Ishikawa (cell line): ENCODE data around the gene PXN.

Experiments used
- CEBPB ChIP-seq: IDR thresholded peaks from 2 replicates; pipeline ENCODE4 v1.6.1; 2012
- CREB1 ChIP-seq: IDR thresholded peaks from 2 replicates; pipeline ENCODE4 v1.6.1; 2012; ENCODE audit warnings: low read depth
- EGR1 ChIP-seq: IDR thresholded peaks from 2 replicates; pipeline ENCODE4 v1.6.1; 2012
- EP300 ChIP-seq: IDR thresholded peaks from 2 replicates; pipeline ENCODE4 v1.6.1; 2012; ENCODE audit warnings: borderline replicate concordance
- FOXM1 ChIP-seq: IDR thresholded peaks from 2 replicates; pipeline ENCODE4 v1.6.1; 2012; ENCODE audit warnings: low read depth, borderline replicate concordance
- NFIC ChIP-seq: IDR thresholded peaks from 2 replicates; pipeline ENCODE4 v1.6.1; 2012
- RAD21 ChIP-seq: IDR thresholded peaks from 2 replicates; pipeline ENCODE4 v1.6.1; 2012; ENCODE audit warnings: low read depth
- TAF1 ChIP-seq: IDR thresholded peaks from 2 replicates; pipeline ENCODE4 v1.6.1; 2012; ENCODE audit warnings: low read depth, mild to moderate bottlenecking
- TCF12 ChIP-seq: IDR thresholded peaks from 2 replicates; pipeline ENCODE4 v1.6.1; 2012; ENCODE audit warnings: low read depth
- TEAD4 ChIP-seq: IDR thresholded peaks from 2 replicates; pipeline ENCODE4 v1.6.1; 2012
- YY1 ChIP-seq: IDR thresholded peaks from 2 replicates; pipeline ENCODE4 v1.6.1; 2012; ENCODE audit warnings: low read depth
- ZBTB7A ChIP-seq: IDR thresholded peaks from 2 replicates; pipeline ENCODE4 v1.6.1; 2012; ENCODE audit warnings: low read depth
- TF ChIP-seq, protein P1 (sequence below): IDR thresholded peaks from 2 replicates; pipeline ENCODE4 v1.6.1; 2012
- TF ChIP-seq, protein P2 (sequence below): IDR thresholded peaks from 2 replicates; pipeline ENCODE4 v1.6.1; 2012; ENCODE audit warnings: low read depth, mild to moderate bottlenecking
- TF ChIP-seq, protein P3 (sequence below): IDR thresholded peaks from 2 replicates; pipeline ENCODE4 v1.6.1; 2012

The PXN gene

DNA sequence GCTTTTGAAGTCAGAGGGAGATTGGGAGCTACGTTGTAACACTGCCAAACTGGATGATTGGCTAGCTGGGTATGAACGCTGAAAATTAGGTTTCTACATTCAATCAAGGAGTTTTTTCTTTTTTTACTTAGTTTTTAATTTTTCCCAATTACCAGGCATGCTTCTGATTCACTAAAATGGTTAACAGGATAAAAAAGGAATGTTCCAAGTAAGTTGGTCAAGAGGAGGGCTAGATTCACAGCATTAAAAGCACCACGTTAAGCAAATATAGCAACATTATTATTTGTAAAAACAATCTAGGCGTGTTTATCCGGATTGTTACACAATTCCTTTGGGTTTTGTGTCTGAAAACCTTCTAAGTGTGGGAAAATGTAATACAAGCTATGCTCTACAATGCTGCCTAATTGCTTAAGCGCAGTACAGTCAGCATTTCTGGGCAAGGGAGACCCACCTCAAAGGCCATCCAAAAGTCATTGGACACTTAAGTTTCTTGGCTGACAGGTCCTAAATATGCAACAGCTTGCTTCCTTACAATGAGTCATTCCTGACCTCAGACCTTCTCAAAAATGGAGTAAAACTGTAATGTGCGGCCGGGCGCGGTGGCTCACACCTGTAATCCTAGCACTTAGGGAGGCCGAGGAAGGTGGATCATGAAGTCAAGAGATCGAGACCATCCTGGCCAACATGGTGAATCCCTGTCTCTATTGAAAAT, 65.8 kb downstream of the PXN start:
- TF ChIP-seq CEBPB (0 out of 2 replicates have a peak, but pooled peaks have one; percentile 20), YY1 (no peak)

DNA sequence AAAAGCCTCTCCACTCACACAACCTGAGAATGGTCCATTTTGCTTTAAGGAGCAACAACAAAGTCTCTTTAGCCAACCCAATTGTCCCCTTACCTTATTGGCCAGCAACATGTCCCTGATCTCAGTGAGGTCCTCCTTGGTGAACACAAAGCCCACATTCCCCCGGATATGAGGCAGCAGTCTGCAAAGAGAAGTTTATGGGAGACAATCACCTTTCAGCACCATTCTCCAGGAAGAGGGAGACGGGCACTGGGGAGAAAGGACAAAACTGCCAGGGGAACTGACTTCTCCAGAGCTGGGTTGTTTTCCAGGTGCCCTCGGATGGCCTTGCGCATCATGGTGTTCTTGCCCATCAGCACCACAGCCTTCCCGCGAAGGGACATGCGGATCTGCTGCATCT, 66.5 kb downstream of the PXN start:
- TF ChIP-seq EP300 (no peak), TAF1 (no peak), CEBPB (no peak), RAD21 (no peak), EGR1 (no peak), TCF12 (no peak), TEAD4 (no peak), ZBTB7A (no peak), YY1 (no peak), CREB1 (no peak)
- TF ChIP-seq, protein P1, sequence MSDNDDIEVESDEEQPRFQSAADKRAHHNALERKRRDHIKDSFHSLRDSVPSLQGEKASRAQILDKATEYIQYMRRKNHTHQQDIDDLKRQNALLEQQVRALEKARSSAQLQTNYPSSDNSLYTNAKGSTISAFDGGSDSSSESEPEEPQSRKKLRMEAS = no peak
- TF ChIP-seq, protein P2, sequence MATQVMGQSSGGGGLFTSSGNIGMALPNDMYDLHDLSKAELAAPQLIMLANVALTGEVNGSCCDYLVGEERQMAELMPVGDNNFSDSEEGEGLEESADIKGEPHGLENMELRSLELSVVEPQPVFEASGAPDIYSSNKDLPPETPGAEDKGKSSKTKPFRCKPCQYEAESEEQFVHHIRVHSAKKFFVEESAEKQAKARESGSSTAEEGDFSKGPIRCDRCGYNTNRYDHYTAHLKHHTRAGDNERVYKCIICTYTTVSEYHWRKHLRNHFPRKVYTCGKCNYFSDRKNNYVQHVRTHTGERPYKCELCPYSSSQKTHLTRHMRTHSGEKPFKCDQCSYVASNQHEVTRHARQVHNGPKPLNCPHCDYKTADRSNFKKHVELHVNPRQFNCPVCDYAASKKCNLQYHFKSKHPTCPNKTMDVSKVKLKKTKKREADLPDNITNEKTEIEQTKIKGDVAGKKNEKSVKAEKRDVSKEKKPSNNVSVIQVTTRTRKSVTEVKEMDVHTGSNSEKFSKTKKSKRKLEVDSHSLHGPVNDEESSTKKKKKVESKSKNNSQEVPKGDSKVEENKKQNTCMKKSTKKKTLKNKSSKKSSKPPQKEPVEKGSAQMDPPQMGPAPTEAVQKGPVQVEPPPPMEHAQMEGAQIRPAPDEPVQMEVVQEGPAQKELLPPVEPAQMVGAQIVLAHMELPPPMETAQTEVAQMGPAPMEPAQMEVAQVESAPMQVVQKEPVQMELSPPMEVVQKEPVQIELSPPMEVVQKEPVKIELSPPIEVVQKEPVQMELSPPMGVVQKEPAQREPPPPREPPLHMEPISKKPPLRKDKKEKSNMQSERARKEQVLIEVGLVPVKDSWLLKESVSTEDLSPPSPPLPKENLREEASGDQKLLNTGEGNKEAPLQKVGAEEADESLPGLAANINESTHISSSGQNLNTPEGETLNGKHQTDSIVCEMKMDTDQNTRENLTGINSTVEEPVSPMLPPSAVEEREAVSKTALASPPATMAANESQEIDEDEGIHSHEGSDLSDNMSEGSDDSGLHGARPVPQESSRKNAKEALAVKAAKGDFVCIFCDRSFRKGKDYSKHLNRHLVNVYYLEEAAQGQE = no peak

DNA sequence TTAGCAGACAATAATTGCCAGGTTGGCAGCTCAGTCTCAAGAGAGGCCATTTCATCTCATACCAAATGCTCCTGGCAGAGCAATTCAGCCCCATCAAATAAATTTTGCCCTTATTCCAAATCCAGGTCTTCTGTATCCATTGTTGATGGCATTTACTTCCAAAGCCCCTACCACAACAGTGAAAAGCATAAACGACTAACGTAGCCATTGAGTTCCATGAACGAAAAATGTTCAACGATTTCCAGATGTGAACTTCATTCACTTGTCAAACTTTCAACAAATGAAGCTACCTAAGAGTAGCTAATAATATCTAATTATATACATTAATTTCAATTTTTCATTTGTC, 68.0 kb downstream of the PXN start:
- TF ChIP-seq CEBPB (no peak), TAF1 (no peak), EGR1 (no peak), TEAD4 (no peak), RAD21 (no peak), ZBTB7A (no peak), CREB1 (no peak), FOXM1 (no peak), YY1 (no peak), NFIC (no peak), EP300 (no peak), TCF12 (no peak)
- TF ChIP-seq, protein P2 = no peak
- TF ChIP-seq, protein P1 = no peak
- TF ChIP-seq, protein P3, sequence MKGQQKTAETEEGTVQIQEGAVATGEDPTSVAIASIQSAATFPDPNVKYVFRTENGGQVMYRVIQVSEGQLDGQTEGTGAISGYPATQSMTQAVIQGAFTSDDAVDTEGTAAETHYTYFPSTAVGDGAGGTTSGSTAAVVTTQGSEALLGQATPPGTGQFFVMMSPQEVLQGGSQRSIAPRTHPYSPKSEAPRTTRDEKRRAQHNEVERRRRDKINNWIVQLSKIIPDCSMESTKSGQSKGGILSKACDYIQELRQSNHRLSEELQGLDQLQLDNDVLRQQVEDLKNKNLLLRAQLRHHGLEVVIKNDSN = no peak

DNA sequence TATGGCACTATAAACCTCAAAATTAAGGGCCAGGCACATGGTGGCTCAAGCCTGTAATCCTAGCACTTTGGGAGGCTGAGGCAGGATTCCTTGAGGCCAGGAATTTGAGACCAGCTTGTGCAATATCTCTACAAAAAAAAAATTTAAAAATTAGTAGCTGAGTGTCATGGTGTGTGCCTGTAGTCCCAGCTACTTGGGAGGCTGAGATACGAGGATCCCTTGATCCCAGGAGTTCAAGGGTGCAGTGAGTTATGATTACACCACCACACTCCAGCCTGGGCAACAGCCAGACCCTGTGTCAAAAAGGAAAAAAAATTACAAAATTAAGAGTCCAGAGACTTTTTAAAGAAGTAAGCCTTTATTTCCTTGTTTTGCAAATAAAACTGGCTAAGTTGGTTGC, 69.2 kb downstream of the PXN start:
- TF ChIP-seq FOXM1 (no peak), TAF1 (no peak), YY1 (no peak), CREB1 (no peak), ZBTB7A (no peak), CEBPB (no peak), TEAD4 (no peak), EP300 (no peak), EGR1 (no peak), TCF12 (no peak), RAD21 (no peak), NFIC (no peak)
- TF ChIP-seq, protein P3 = no peak
- TF ChIP-seq, protein P1 = no peak
- TF ChIP-seq, protein P2 = no peak
